ENCODE data around the gene TFG.
"Not testable (repeated sequence)": the region's sequence is repeated elsewhere in the genome, so short reads cannot be mapped to it uniquely, and the experiment has no call there.

GRCh38 chr3:100667316-100667715, 42.0 kb upstream of the TFG start:
- TF ChIP-seq KLF10 (CRISPR knock-in tag; IDR thresholded peaks at IDR 0.05); SMAD3 (CRISPR knock-in tag; conservative IDR thresholded peaks at IDR 0.05); ETV5 (CRISPR knock-in tag; IDR thresholded peaks at IDR 0.05; ENCODE audit: low read depth); ASH1L (IDR thresholded peaks at IDR 0.05; ENCODE audit: borderline replicate concordance, low read depth, partially characterized antibody): not testable (repeated sequence)
